Panc1 (cell line): ENCODE results near the gene VASH2. TPM values are rescaled to one million over a fixed set of nuclear protein-coding genes. Genes with fewer than 3 reads are reported as not detected.

Source experiments
- ATAC-seq: fragments of 200-7000 bp; cut with Tn5 transposase; 2 replicates; pipeline ENCODE4 v1.9.1; 2020; ENCODE audit warnings: mild to moderate bottlenecking, moderate library complexity
- BruUV-seq: library from RNA; stranded (reverse); fragments of 400-500 nt; replicated peaks from 2 replicates; lab custom pipeline; 2021; lab: Mats Ljungman, UMichigan
- CTCF ChIA-PET: fragments of 300-600 bp; sonication (Branson Sonifier 250); formaldehyde crosslinking; loops from one replicate; lab custom pipeline; 2022; ENCODE audit warnings: antibody characterized with exemption; lab: Charles Lee
- POLR2A ChIA-PET: fragments of 300-600 bp; sonication (Branson Sonifier 250); formaldehyde crosslinking; loops from one replicate; lab custom pipeline; 2022; ENCODE audit warnings: antibody characterized with exemption; lab: Charles Lee
- DNase-seq: peaks from one replicate; pipeline ENCODE4 v3.0.0-alpha.2; 2010; ENCODE audit warnings: low read depth, low spot score
- H3K27ac ChIP-seq: 2 replicates; pipeline ENCODE4 v1.5.1; 2011; ENCODE audit warnings: mild to moderate bottlenecking, low read length, inconsistent platforms
- H3K27me3 ChIP-seq: fragments of 200-500 bp; sonication (Bioruptor generic); 2 replicates; pipeline ENCODE4 v1.6.0; 2014; ENCODE audit warnings: low read length, inconsistent platforms; ENCODE audit not compliant: control insufficient read depth, insufficient read depth
- H3K36me3 ChIP-seq: fragments of 200-500 bp; sonication (Bioruptor generic); 2 replicates; pipeline ENCODE4 v1.5.1; 2014; ENCODE audit warnings: inconsistent platforms, mild to moderate bottlenecking, low read length, moderate library complexity; ENCODE audit not compliant: control insufficient read depth, insufficient read depth
- H3K4me1 ChIP-seq: 2 replicates; pipeline ENCODE4 v1.5.1; 2011; ENCODE audit warnings: inconsistent platforms, mild to moderate bottlenecking, low read length, moderate library complexity; ENCODE audit not compliant: control insufficient read depth, insufficient read depth
- H3K4me3 ChIP-seq, 2 experiments: 2 replicates each; pipeline ENCODE4 v1.5.1; 2011 to 2012; ENCODE audit warnings: low read depth in 2 of 2, low read length in 2 of 2, mild to moderate bottlenecking in 2 of 2, inconsistent platforms in 1 of 2, moderate library complexity in 1 of 2
- H3K9me3 ChIP-seq: fragments of 200-500 bp; sonication (Bioruptor generic); 2 replicates; pipeline ENCODE4 v1.5.1; 2014; ENCODE audit warnings: low read depth, mild to moderate bottlenecking, inconsistent platforms, low read length, moderate library complexity; ENCODE audit not compliant: control insufficient read depth, insufficient read depth
- CTCF ChIP-seq: fragments of 450-650 bp; IDR thresholded peaks from 2 replicates; pipeline ENCODE4 v1.5.1; 2017; ENCODE audit warnings: mild to moderate bottlenecking
- POLR2AphosphoS5 ChIP-seq: IDR thresholded peaks from 2 replicates; pipeline ENCODE4 v1.6.1; 2012; ENCODE audit warnings: mild to moderate bottlenecking, low read depth, low read length, moderate library complexity
- SIN3A ChIP-seq: IDR thresholded peaks from 2 replicates; pipeline ENCODE4 v1.6.1; 2012; ENCODE audit warnings: low read depth, mild to moderate bottlenecking, low read length, moderate library complexity, borderline replicate concordance; ENCODE audit not compliant: insufficient read depth
- TCF7L2 ChIP-seq: IDR thresholded peaks from 2 replicates; pipeline ENCODE4 v1.6.1; 2011; ENCODE audit warnings: mild to moderate bottlenecking, low read depth, low read length, inconsistent platforms
- in situ Hi-C: cut with HindIII; loops from 2 replicates; pipeline ENCODE4 v1.10.0; 2016; ENCODE audit warnings: low sequenced_read_pairs, low pct_unique_long_range_greater_than_20kb
- intact Hi-C: fragments of 100-400 bp; cut with micrococcal nuclease; formaldehyde crosslinking; loops from one replicate; pipeline ENCODE4 v1.10.0; 2022; ENCODE audit not compliant: unreplicated experiment
- total RNA-seq: library from RNA; stranded (reverse); gene quantifications from one replicate; pipeline ENCODE4 v1.2.1, GENCODE V29; 2021; ENCODE audit not compliant: unreplicated experiment
- TF ChIP-seq, protein P1 (sequence below), 2 experiments: IDR thresholded peaks; 2 replicates each; pipeline ENCODE4 v1.6.1; 2011 to 2012; ENCODE audit warnings: low read depth in 2 of 2, control low read depth in 1 of 2, low read length in 1 of 2, mild to moderate bottlenecking in 1 of 2, moderate library complexity in 1 of 2; ENCODE audit not compliant: insufficient read depth in 1 of 2

VASH2 gene
- total RNA-seq, 1 experiment from 2014 or later = 1.7 TPM

- ChIA-PET POLR2A (no interaction called here), CTCF (no interaction called here)
- no TSS peak for BruUV-seq
- DNase-seq (no peak), ATAC-seq (no peak)
- no peaks in the 10 kb centered on the region for H3K27me3 ChIP-seq
- no peaks in the 10 kb centered on the region for H3K36me3 ChIP-seq
- H3K4me3 ChIP-seq = no peak overlapping the region
- TF ChIP-seq TCF7L2 = no peak
- TF ChIP-seq, protein P1, sequence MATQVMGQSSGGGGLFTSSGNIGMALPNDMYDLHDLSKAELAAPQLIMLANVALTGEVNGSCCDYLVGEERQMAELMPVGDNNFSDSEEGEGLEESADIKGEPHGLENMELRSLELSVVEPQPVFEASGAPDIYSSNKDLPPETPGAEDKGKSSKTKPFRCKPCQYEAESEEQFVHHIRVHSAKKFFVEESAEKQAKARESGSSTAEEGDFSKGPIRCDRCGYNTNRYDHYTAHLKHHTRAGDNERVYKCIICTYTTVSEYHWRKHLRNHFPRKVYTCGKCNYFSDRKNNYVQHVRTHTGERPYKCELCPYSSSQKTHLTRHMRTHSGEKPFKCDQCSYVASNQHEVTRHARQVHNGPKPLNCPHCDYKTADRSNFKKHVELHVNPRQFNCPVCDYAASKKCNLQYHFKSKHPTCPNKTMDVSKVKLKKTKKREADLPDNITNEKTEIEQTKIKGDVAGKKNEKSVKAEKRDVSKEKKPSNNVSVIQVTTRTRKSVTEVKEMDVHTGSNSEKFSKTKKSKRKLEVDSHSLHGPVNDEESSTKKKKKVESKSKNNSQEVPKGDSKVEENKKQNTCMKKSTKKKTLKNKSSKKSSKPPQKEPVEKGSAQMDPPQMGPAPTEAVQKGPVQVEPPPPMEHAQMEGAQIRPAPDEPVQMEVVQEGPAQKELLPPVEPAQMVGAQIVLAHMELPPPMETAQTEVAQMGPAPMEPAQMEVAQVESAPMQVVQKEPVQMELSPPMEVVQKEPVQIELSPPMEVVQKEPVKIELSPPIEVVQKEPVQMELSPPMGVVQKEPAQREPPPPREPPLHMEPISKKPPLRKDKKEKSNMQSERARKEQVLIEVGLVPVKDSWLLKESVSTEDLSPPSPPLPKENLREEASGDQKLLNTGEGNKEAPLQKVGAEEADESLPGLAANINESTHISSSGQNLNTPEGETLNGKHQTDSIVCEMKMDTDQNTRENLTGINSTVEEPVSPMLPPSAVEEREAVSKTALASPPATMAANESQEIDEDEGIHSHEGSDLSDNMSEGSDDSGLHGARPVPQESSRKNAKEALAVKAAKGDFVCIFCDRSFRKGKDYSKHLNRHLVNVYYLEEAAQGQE (IDR thresholded peaks at IDR 0.05; ENCODE audit: insufficient read depth in 1 of 2, low read depth in 2 of 2, low read length in 1 of 2) = no peak
- TF ChIP-seq SIN3A = no peak
- TF ChIP-seq CTCF = no peak
- no peak for TF ChIP-seq POLR2AphosphoS5
- intact Hi-C loops (no loop called here), in situ Hi-C loops (no loop called here)
- no peak overlapping the region for H3K27ac ChIP-seq
- no peaks in the 10 kb centered on the region for H3K4me1 ChIP-seq
- no peaks in the 10 kb centered on the region for H3K9me3 ChIP-seq
Measured at GRCh38 chr1:212933815-212934471, 16.4 kb upstream of the VASH2 start.

DNA sequence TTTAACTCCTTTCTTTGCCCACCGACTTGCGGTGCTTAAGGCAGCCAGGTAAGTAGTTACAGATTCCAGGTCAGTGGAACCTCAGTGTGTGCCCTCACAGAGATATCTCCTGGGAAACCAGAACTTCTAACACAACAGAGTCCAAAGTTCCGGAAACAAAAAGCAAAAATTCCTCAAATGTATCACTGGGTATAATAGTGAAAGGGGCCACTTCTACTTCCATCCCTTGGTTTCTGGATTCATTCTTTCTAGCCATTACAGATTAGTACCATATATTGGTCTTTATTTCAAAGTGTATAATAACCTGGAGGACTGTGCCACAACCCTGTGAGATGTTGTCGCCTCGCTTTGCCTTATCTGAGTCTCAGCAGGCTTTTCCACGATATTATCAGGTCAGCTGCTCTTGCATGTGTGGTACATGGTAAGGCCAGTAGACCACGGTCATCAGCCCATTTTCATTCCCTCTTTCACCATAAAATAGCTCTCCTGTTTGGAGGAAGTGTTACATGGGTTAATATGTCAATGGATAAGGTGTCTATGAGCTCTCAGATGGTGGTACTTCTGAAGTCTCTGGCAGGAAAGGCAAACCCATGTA, 14.9 kb upstream of the VASH2 start:
- POLR2A ChIA-PET = no interaction called here
- H3K27ac ChIP-seq = no peak overlapping the region
- H3K4me3 ChIP-seq = no peak overlapping the region
- CTCF ChIA-PET = no interaction called here
- no peaks in the 10 kb centered on the region for H3K36me3 ChIP-seq
- ATAC-seq (no peak), DNase-seq (no peak)
- in situ Hi-C loops (no loop called here), intact Hi-C loops (no loop called here)
- H3K4me1 ChIP-seq = no peaks in the 10 kb centered on the region
- no peaks in the 10 kb centered on the region for H3K27me3 ChIP-seq
- no peaks in the 10 kb centered on the region for H3K9me3 ChIP-seq
- TF ChIP-seq, protein P1 (IDR thresholded peaks at IDR 0.05; ENCODE audit: insufficient read depth in 1 of 2, low read depth in 2 of 2, low read length in 1 of 2) = no peak
- no peak for TF ChIP-seq CTCF
- TF ChIP-seq SIN3A = no peak
- no peak for TF ChIP-seq TCF7L2
- TF ChIP-seq POLR2AphosphoS5 = no peak
- no TSS peak for BruUV-seq
